HFFc6 (cell line): ENCODE data around the gene SLC6A3. TPM values are rescaled to one million over a fixed set of nuclear protein-coding genes. Genes with fewer than 3 reads are reported as not detected.
A peak's percentile ranks its signal among the peaks of the same experiment; 100 is the strongest.

Source experiments
- DNase-seq: peaks from one replicate; pipeline ENCODE4 v3.0.0-alpha.2; 2018
- H3K27ac Mint-ChIP-seq: 2 replicates; pipeline ENCODE4 v1.8.0; 2020; ENCODE audit warnings: mild to moderate bottlenecking, mixed read lengths
- H3K27me3 Mint-ChIP-seq: 2 replicates; pipeline ENCODE4 v1.8.0; 2021; ENCODE audit warnings: mild to moderate bottlenecking, moderate library complexity, mixed read lengths; ENCODE audit not compliant: insufficient read depth
- H3K36me3 Mint-ChIP-seq: 2 replicates; pipeline ENCODE4 v1.8.0; 2021; ENCODE audit warnings: low read depth, mixed read lengths
- H3K4me1 Mint-ChIP-seq: 2 replicates; pipeline ENCODE4 v1.8.0; 2020; ENCODE audit warnings: low read depth, mixed read lengths
- H3K4me3 Mint-ChIP-seq: 2 replicates; pipeline ENCODE4 v1.8.0; 2020; ENCODE audit warnings: mild to moderate bottlenecking, moderate library complexity, mixed read lengths
- H3K9me3 Mint-ChIP-seq: 2 replicates; pipeline ENCODE4 v1.8.0; 2020; ENCODE audit warnings: mild to moderate bottlenecking, mixed read lengths
- CTCF ChIP-seq: fragments of 200-600 bp; sonication (generic); IDR thresholded peaks from 2 replicates; pipeline ENCODE4 v1.5.0; 2021; ENCODE audit warnings: antibody characterized with exemption, mild to moderate bottlenecking
- total RNA-seq, 6 experiments: library from RNA; stranded (reverse); fragmentation: NEBNext Ultra II Directional; extraction: Animal tissue kit (Norgen Biotek cat#: 25700); gene quantifications; 2 replicates in 1 of 6; 3 replicates in 5 of 6; pipeline ENCODE4 v1.2.3, GENCODE V29; 2021

Gene SLC6A3
- total RNA-seq, 6 experiments from 2014 or later, result not detected

GRCh38 chr5:1343931-1344901 is 101.0 kb downstream of the SLC6A3 start:
- H3K9me3 Mint-ChIP-seq, result no peaks in the 10 kb centered on the region
- H3K4me1 Mint-ChIP-seq, result peaks cover 22% of the 10 kb centered on the region
- peaks cover 22% of the 10 kb centered on the region for H3K36me3 Mint-ChIP-seq
- peak overlapping the region; percentile 65 for H3K27ac Mint-ChIP-seq
- TF ChIP-seq CTCF, result no peak
- H3K4me3 Mint-ChIP-seq, result peak overlapping the region; percentile 90
- no peak for DNase-seq
- H3K27me3 Mint-ChIP-seq, result peaks cover 2% of the 10 kb centered on the region

GRCh38 chr5:1343315-1343751 is 101.9 kb downstream of the SLC6A3 start:
- Mint-ChIP-seq H3K27ac (peak overlapping the region; percentile 38; the same call in 1 of the 2 replicates), H3K4me3 (peak overlapping the region; percentile 90), H3K4me1 (peaks cover 22% of the 10 kb centered on the region), H3K27me3 (peaks cover 2% of the 10 kb centered on the region), H3K36me3 (peaks cover 22% of the 10 kb centered on the region), H3K9me3 (no peaks in the 10 kb centered on the region)
- TF ChIP-seq CTCF, result no peak
- DNase-seq, result no peak

Other genes with a start within 250 kb of the SLC6A3 start
- gene SLC6A19, start 243.8 kb downstream of the SLC6A3 start, total RNA-seq, result not detected
- gene SLC6A18, start 220.1 kb downstream of the SLC6A3 start, total RNA-seq, result not detected
- gene TERT, start 150.4 kb downstream of the SLC6A3 start, total RNA-seq, result 1,000 to 10,000 TPM; 2,350 to 4,507 (median 3,883) TPM
- gene CLPTM1L, start 100.3 kb downstream of the SLC6A3 start, total RNA-seq, result 100 to 1,000 TPM; 119 to 164 (median 143) TPM
- gene LPCAT1, start 78.5 kb upstream of the SLC6A3 start, total RNA-seq, result 10 to 100 TPM; 37.5 to 53.5 (median 44.1) TPM